ENCODE measurements around the gene FRMD7.
"Not testable (repeated sequence)": the region's sequence is repeated elsewhere in the genome, so short reads cannot be mapped to it uniquely, and the experiment has no call there.

FRMD7 gene, protein sequence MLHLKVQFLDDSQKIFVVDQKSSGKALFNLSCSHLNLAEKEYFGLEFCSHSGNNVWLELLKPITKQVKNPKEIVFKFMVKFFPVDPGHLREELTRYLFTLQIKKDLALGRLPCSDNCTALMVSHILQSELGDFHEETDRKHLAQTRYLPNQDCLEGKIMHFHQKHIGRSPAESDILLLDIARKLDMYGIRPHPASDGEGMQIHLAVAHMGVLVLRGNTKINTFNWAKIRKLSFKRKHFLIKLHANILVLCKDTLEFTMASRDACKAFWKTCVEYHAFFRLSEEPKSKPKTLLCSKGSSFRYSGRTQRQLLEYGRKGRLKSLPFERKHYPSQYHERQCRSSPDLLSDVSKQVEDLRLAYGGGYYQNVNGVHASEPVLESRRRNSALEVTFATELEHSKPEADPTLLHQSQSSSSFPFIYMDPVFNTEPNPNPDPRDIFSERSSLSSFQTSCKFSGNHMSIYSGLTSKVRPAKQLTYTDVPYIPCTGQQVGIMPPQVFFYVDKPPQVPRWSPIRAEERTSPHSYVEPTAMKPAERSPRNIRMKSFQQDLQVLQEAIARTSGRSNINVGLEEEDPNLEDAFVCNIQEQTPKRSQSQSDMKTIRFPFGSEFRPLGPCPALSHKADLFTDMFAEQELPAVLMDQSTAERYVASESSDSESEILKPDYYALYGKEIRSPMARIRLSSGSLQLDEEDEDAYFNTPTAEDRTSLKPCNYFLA

DNA sequence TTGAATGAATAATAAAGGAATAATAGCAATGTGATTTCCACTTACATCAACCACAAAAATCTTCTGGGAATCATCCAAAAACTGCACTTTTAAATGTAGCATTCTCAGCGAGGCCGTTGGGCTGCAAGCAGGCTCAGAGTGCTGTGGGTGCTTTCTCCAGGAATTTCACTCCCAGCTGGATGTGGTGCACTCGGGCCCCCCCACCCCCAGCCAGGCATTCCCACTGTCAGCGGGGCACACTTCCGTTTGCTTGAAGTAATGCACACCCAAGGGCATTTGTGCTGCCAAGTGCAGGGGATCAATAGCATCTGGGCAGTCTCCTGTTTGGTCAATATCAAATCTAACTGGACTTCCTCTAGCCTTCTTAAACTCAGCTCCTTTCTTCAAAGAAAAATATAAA, at the start of gene FRMD7:
FRMD7 (minus strand) TSS at position 278 of the 400 bp plus-strand sequence; CDS start at position 102, 176 bp downstream.
- no peak for DNase-seq (ENCODE audit: low read depth)

DNA sequence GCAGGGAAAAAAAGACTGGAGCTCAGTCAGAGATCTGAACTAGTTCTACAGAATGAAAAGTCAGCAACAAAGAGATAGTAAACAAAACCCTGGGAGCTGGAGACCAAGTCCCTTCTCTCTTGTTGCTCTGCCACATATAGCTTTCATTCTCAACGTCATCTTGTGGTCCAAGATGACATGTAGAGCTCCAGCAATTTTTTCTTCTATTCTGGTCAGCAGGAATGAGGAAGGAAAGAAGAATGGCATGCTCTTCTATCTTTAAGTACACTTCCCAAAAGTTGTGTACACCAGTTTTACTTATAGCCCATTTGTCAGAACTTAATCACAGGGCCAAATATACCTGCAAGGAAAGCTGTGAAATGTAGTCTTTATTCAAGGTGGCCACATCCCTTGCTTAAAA, 45.8 kb upstream of the FRMD7 start:
- no peak for DNase-seq (ENCODE audit: low read depth)

- no peak for DNase-seq (ENCODE audit: low read depth)
These were observed 44.1 kb upstream of the FRMD7 start for GRCh38 chrX:132171881-132172280.

- DNase-seq (ENCODE audit: low read depth): no peak
These were observed 43.7 kb upstream of the FRMD7 start for GRCh38 chrX:132171478-132171877.

DNA sequence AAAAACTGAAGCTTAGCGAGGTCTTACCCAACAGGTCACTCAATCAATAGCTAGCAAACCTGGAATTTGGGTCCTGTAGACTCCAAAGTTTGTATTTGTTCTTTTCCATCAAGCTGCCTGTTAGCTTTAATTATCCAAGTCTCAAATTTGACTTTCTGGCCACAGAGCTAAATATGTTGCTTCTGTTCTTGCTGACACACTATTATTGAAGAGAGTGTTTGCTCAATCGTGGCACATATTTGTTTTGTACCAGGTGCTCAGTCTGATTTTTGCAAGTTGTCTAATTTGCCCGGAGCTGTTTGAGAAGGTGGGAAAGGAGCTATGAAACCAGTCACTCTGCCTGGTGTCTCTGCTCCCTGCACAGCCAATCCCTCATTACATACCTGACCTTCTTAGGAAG, 41.7 kb upstream of the FRMD7 start:
- DNase-seq (ENCODE audit: low read depth): no peak

GRCh38 chrX:132165651-132166050, 37.8 kb upstream of the FRMD7 start:
- no peak for DNase-seq (ENCODE audit: low read depth)

DNA sequence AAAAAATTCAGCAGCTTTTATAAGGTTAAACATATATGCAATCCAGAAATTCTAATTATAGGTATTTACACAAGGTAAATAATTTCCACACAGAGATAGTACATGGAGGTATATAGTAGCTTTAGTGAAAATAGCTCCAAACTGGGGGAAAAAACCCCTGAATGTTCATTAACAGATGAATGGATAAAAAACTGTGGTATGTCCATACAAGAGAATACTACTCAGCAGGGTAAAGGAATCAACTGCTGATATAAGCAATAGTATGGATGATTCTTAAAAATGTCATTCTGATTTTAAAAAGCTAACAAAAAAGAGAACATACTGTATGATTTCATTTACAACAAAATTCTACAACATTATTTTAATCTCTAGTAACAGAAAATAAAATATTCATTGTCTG, 37.2 kb upstream of the FRMD7 start:
- no peak for DNase-seq (ENCODE audit: low read depth)

GRCh38 chrX:132163094-132163493, 35.3 kb upstream of the FRMD7 start:
- not testable (repeated sequence) for DNase-seq (ENCODE audit: low read depth)

DNA sequence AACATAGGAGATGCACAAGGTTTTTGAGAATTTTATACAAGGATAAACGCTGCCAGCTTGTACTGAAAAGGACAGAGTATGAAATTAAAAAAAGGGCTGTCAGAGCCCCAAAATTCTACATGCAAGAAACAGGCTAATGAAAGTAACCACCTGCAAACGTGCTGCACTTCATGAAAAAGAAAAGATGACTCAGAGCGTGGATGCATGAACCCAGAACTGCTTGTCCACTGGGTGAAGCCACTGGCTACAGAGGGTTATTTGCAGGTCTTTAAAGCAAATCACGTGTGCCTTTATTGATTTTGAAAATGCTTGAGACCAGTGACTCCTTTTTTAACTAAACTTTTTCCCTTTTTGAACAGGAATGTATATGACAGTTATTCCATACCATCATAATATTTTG, 25.3 kb upstream of the FRMD7 start:
- DNase-seq (ENCODE audit: low read depth): no peak

DNA sequence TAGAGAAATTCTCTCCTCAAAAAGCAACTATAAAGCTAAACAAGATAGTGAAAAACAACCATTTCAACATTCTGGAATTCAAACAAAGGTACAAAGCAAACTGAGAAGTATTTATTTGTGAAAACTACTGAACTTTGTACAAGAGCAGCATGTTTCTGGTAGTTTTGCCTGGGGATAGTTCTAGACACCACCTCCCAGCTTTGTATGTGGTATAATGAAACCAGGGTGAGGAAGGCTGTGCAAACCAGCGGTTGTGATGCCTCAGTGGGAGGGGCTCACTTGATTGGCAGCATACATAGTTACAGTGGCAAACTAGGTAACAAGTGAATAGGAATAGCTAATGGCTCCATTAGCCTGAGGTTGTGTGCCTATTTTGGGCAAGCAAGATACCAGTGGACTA, 18.6 kb upstream of the FRMD7 start:
- no peak for DNase-seq (ENCODE audit: low read depth)

DNA sequence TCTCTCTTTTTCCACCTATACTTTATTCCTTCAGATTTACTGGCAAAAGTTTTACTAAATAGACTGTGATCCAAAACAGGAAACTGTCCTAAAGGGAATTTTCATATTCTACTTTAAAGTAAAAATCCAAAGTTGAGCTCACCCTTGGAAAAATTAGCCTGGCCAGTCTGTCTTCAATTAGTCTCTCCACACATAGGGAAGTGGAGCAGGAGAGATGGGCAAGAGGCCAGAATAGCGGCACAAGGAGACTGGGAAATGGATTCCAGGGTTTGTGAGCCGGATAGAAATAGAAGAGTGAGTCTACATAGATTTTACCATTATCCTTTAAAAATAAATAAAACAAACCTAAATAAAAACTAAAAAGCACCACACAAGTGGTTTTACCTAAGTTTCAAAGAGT, 16.2 kb upstream of the FRMD7 start:
- no peak for DNase-seq (ENCODE audit: low read depth)

GRCh38 chrX:132125906-132126305, 1.9 kb downstream of the FRMD7 start:
- no peak for DNase-seq (ENCODE audit: low read depth)

- no peak for DNase-seq (ENCODE audit: low read depth)
These were observed 6.9 kb downstream of the FRMD7 start for GRCh38 chrX:132120913-132121312.

DNA sequence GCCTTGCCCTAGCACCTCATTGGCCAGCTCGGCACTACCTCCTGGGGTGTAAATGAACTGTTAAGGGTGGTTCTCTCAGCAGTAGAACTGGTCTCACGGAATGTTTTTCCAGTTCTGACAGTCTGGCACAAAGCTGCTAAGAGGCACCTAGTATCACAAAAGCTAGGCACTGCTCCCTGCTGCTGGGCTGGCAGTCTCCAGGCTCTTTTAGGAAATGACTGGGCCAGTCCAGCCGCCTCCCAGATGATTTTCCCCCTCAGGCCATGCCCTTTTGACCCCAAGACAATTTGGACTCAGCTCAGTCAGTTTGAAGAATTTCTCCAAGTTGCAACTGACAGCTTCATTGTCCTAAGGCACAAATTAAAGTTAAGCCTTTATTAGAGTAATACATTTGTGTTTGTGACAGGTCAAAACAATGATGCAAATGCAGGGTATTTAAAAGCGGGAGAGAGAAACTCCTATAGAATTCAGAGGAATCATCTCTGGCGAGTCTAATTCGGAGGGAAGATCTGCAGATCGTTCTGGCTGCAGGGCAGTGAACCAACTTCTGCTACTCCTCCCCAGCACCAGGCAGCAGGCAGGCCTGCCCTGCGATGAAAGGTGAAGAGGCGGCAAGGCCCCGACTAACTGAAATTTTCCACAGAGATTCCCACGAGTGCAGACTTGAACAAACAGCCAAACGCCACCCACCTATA, 7.9 kb downstream of the FRMD7 start:
- no peak for DNase-seq (ENCODE audit: low read depth)

- no peak for DNase-seq (ENCODE audit: low read depth)
These were observed 8.5 kb downstream of the FRMD7 start for GRCh38 chrX:132119283-132119682.

DNA sequence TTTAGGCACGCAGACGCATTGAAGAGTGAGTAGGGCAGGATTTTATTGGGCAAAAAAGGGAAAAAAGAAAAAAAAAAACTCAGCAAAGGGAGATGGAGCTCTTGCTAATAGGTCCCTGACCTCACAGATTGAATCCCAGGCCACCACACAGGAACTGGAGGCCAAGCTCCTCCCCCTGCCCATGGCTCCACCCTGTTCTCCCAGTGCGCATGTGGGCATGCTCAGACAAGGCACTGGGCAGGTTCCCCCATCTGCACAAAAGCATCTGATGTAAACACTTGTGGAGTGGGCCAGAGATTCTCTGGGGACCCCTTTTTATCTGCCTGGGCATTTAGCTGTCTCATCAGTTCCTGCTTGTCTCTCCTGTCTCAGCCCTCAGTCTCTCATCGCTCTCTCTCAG, 9.5 kb downstream of the FRMD7 start:
- no peak for DNase-seq (ENCODE audit: low read depth)

DNA sequence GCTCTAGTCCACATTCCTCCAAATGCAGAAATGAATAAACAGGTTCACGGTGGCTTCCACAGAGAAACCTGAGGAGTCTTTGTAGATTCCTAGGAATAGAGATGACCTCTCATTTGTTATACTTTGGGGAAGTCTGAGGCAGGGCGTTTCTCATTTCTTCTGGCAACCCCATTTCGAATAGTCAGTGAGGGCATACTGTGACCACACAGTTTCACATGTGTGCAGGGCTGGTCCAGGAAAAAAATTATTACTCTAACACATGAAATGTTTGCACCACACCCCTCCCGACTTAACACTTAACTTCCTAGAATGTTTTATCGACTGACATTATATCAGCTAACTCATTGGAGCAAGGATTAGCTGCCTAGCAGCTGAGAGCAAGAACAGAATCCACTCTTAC, 12.0 kb downstream of the FRMD7 start:
- DNase-seq (ENCODE audit: low read depth): no peak

DNA sequence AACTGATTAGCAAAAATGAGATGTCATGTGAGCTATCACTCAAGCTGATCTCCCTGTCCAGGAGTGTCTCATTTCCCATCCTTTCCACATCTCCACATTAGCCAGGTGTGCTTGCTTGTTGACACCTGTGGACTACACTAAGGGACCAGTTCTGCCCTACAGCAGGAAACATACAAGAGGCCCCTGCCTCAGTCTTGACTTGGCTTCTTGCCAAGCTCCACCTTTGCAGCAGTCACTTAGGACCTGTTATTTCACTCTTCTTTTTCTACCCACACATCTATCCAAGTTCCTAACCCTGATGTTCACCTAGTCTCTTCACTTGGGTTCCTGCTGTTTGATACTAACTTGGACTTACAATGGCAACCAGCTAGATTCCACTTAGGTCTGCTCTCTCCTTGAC, 13.2 kb downstream of the FRMD7 start:
- no peak for DNase-seq (ENCODE audit: low read depth)

DNA sequence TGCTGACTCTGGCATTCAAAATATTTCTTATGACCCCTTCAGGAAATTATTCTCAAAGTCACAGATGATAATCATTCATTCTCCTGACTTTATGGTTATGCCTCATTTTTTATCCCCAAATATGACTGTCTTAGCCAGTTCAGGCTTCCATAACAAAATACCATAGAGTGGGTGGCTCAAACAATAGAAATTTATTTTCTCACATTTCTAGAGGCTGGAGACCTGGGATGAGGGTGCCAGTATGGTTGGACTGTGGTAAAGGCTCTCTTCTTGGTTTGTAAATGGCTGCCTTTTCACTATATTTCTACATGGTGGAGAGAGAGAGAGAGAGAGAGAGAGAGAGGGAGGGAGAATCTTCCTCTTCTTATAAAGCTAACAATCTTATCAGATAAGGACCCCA, 20.5 kb downstream of the FRMD7 start:
- no peak for DNase-seq (ENCODE audit: low read depth)

DNA sequence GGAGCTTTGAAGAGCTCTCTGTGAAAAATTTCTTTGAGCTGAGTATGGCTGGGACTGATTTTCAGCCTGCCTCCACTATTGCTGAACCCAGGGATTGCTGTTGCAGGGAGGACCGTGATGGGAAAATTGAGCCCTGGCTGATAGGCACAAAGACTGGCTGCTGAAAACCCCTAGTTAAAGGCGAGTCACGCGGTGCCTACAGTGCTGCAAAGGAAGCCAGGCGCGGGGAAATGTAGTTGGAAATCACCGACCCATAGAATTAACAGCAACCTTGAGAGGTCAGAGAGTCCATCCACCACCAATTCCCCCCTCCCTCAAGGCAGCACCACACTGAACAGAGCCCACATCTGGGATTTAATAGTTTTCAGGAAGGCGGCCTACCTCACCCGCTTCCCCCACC, 26.0 kb downstream of the FRMD7 start:
- DNase-seq (ENCODE audit: low read depth): no peak

- DNase-seq (ENCODE audit: low read depth): no peak
These were observed 26.6 kb downstream of the FRMD7 start for GRCh38 chrX:132101206-132101605.

- not testable (repeated sequence) for DNase-seq (ENCODE audit: low read depth)
These were observed 29.1 kb downstream of the FRMD7 start for GRCh38 chrX:132098704-132099103.

DNA sequence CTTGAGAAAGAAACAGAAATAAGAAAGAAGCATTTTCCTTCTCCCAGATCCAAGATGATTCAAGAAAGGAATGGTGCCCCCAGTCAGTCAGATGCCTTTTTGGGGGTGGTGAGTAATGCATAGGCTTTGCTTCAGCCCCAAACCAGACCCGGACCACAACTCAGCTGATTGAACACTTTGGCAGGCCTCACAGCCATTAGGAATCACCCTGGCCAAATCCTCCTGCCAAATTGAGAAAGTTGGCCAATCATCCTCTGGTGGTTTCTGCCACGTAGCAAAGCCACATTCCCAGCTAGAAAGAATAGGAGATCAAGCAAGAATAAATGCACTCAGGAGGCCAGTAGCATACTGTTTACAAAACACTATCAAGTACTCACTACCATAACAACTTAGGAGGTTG, 33.7 kb downstream of the FRMD7 start:
- no peak for DNase-seq (ENCODE audit: low read depth)
